ENCODE measurements around the gene ZSCAN5C. TPM values are rescaled to one million over a fixed set of nuclear protein-coding genes. Genes with fewer than 3 reads are reported as not detected.
"Not testable (repeated sequence)": the region's sequence is repeated elsewhere in the genome, so short reads cannot be mapped to it uniquely, and the experiment has no call there.

The ZSCAN5C gene
- polyA plus RNA-seq, 1 donor from 2014 or later, result not detected

DNA sequence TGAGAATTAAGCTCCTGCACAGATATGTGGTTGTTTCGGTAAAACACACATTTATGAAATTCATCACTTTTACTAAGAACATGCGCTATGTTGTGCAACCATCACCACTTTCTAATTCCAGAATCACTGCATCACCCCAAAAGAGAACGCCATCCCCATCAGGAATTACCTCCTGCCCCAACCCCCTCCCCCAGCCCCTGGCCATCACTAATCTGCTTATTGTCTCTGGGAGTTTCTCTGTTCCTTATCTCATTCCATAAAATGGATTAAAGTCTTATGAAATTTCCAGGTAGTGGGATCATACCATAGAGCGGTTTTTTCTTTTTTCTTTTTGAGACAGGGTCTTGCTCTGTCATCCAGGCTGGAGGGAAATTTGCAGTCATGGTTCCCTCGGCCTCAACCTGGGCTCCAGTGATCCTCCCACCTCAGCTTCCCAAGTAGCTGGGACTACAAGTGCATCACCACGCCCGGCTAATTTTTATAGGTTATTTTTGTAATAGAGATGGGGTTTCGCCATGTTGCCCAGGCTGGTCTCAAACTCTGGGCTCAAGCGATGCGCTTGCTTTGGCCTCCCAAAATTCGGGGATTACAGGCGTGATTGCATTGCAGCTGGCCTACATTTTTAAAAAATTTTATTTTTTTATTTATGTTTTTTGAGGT lies 8.0 kb upstream of the ZSCAN5C start:
- H3F3A ChIP-seq (ENCODE audit: insufficient read depth, low read length, poor library complexity, severe bottlenecking), result no peaks in the 10 kb centered on the region
- TF ChIP-seq, protein P1, sequence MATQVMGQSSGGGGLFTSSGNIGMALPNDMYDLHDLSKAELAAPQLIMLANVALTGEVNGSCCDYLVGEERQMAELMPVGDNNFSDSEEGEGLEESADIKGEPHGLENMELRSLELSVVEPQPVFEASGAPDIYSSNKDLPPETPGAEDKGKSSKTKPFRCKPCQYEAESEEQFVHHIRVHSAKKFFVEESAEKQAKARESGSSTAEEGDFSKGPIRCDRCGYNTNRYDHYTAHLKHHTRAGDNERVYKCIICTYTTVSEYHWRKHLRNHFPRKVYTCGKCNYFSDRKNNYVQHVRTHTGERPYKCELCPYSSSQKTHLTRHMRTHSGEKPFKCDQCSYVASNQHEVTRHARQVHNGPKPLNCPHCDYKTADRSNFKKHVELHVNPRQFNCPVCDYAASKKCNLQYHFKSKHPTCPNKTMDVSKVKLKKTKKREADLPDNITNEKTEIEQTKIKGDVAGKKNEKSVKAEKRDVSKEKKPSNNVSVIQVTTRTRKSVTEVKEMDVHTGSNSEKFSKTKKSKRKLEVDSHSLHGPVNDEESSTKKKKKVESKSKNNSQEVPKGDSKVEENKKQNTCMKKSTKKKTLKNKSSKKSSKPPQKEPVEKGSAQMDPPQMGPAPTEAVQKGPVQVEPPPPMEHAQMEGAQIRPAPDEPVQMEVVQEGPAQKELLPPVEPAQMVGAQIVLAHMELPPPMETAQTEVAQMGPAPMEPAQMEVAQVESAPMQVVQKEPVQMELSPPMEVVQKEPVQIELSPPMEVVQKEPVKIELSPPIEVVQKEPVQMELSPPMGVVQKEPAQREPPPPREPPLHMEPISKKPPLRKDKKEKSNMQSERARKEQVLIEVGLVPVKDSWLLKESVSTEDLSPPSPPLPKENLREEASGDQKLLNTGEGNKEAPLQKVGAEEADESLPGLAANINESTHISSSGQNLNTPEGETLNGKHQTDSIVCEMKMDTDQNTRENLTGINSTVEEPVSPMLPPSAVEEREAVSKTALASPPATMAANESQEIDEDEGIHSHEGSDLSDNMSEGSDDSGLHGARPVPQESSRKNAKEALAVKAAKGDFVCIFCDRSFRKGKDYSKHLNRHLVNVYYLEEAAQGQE (IDR thresholded peaks at IDR 0.05; ENCODE audit: borderline replicate concordance), result no peak
- TF ChIP-seq TAF1 (IDR thresholded peaks at IDR 0.05; ENCODE audit: low read depth) (no peak), EZH2 (IDR thresholded peaks at IDR 0.05; ENCODE audit: borderline replicate concordance, insufficient read depth, low read length, poor library complexity, severe bottlenecking) (no peak), MXI1 (conservative IDR thresholded peaks at IDR 0.05; ENCODE audit: poor library complexity, severe bottlenecking) (no peak), POLR2AphosphoS5 (IDR thresholded peaks at IDR 0.05) (no peak), RAD21 (conservative IDR thresholded peaks at IDR 0.05) (no peak), EP300 (conservative IDR thresholded peaks at IDR 0.05; ENCODE audit: poor library complexity, severe bottlenecking) (no peak), SMC3 (conservative IDR thresholded peaks at IDR 0.05; ENCODE audit: poor library complexity) (no peak)
- TF ChIP-seq, protein P2, sequence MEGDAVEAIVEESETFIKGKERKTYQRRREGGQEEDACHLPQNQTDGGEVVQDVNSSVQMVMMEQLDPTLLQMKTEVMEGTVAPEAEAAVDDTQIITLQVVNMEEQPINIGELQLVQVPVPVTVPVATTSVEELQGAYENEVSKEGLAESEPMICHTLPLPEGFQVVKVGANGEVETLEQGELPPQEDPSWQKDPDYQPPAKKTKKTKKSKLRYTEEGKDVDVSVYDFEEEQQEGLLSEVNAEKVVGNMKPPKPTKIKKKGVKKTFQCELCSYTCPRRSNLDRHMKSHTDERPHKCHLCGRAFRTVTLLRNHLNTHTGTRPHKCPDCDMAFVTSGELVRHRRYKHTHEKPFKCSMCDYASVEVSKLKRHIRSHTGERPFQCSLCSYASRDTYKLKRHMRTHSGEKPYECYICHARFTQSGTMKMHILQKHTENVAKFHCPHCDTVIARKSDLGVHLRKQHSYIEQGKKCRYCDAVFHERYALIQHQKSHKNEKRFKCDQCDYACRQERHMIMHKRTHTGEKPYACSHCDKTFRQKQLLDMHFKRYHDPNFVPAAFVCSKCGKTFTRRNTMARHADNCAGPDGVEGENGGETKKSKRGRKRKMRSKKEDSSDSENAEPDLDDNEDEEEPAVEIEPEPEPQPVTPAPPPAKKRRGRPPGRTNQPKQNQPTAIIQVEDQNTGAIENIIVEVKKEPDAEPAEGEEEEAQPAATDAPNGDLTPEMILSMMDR (IDR thresholded peaks at IDR 0.05; ENCODE audit: poor library complexity, severe bottlenecking), result no peak
- H3K4me3 ChIP-seq (ENCODE audit: low read length), result no peak overlapping the region
- no peak overlapping the region for H3K27ac ChIP-seq (ENCODE audit: low read length)
- no peak overlapping the region for H3K4me2 ChIP-seq (ENCODE audit: low read length)
- no peaks in the 10 kb centered on the region for H3K79me2 ChIP-seq (replicated peaks; ENCODE audit: insufficient read depth, low read length)
- H3K9me3 ChIP-seq (ENCODE audit: low read length), result no peaks in the 10 kb centered on the region
- no peak overlapping the region for H3K9ac ChIP-seq (ENCODE audit: low read length)
- no peak overlapping the region for H2AFZ ChIP-seq (ENCODE audit: low read depth, low read length)
- no peaks in the 10 kb centered on the region for H4K20me1 ChIP-seq (ENCODE audit: insufficient read depth)
- no peaks in the 10 kb centered on the region for H3K27me3 ChIP-seq (ENCODE audit: insufficient read depth, low read depth, low read length)
- no peaks in the 10 kb centered on the region for H3K9me2 ChIP-seq (ENCODE audit: insufficient read depth, low read length)
- no peaks in the 10 kb centered on the region for H3K36me3 ChIP-seq (ENCODE audit: insufficient read depth, low read length)

DNA sequence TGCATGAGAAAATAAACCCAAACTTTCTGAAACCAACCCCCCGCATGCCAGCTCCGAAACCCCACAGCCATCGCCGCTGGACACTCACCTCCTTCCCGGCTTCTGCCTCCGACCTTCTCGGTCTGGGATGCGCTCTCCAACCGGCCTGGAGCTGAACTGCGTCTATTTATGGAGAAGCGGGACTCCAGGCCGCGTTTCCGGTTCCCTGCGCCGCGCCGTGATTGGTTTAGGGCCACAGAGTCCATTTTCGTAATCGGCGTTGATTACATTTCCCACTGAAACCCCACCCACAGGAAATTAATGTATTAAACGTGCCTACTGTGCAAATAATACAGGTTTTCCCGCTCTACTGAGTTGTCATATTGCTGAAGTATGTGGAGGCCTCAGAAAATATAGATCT lies 4.4 kb upstream of the ZSCAN5C start, which contains the start of gene ZSCAN5B:
Gene ZSCAN5B (minus strand): TSS at position 138 of the 400 bp plus-strand sequence. CDS start 4,731 bp downstream, outside the sequence.
- H3K27ac ChIP-seq (ENCODE audit: low read length); H3K27me3 ChIP-seq (ENCODE audit: insufficient read depth, low read depth, low read length); H3K4me3 ChIP-seq (ENCODE audit: low read length); H3F3A ChIP-seq (ENCODE audit: insufficient read depth, low read length, poor library complexity, severe bottlenecking); H3K79me2 ChIP-seq (replicated peaks; ENCODE audit: insufficient read depth, low read length); H3K9me3 ChIP-seq (ENCODE audit: low read length); H2AFZ ChIP-seq (ENCODE audit: low read depth, low read length); H3K9ac ChIP-seq (ENCODE audit: low read length); H3K36me3 ChIP-seq (ENCODE audit: insufficient read depth, low read length); H4K20me1 ChIP-seq (ENCODE audit: insufficient read depth); H3K4me2 ChIP-seq (ENCODE audit: low read length); H3K9me2 ChIP-seq (ENCODE audit: insufficient read depth, low read length): not testable (repeated sequence)
